Thyroid gland (tissue), 4 donors: ENCODE measurements around the gene CXCL3. TPM values are rescaled to one million over a fixed set of nuclear protein-coding genes. Genes with fewer than 3 reads are reported as not detected.

Experiments
- DNase-seq, 2 donors: peaks; one replicate each; pipeline ENCODE4 v3.0.0-alpha.2; 2019
- H3K27ac ChIP-seq, 3 donors: fragments of 200-600 bp; sonication (generic); 1 replicate in 2 of 3; 2 replicates in 1 of 3; pipeline ENCODE4 v1.5.1; 2016 to 2019; ENCODE audit warnings: mild to moderate bottlenecking in 1 of 3, moderate library complexity in 1 of 3
- H3K27me3 ChIP-seq: fragments of 200-600 bp; sonication (generic); one replicate; pipeline ENCODE4 v1.5.1; 2019
- H3K36me3 ChIP-seq, 2 donors: fragments of 200-600 bp; sonication (generic); one replicate each; pipeline ENCODE4 v1.5.1; 2016 to 2019
- H3K4me1 ChIP-seq, 2 donors: fragments of 200-600 bp; sonication (generic); one replicate each; pipeline ENCODE4 v1.5.1; 2017 to 2019
- H3K4me3 ChIP-seq, 3 donors: fragments of 200-600 bp; sonication (generic); replicated peaks in 1 of 3; 1 replicate in 2 of 3; 2 replicates in 1 of 3; pipeline ENCODE4 v1.5.1; 2016; ENCODE audit warnings: mild to moderate bottlenecking in 1 of 3
- H3K9me3 ChIP-seq: fragments of 200-600 bp; sonication (generic); one replicate; pipeline ENCODE4 v1.5.1; 2017
- CTCF ChIP-seq, 6 experiments: fragments of 200-600 bp in 3 of 6; fragments of 450-650 bp in 3 of 6; sonication (generic) in 3 of 6; IDR thresholded peaks; one replicate each; pipeline ENCODE4 v1.5.1; 2016 to 2019; ENCODE audit warnings: antibody characterized with exemption in 6 of 6, mild to moderate bottlenecking in 2 of 6, inconsistent platforms in 1 of 6, moderate library complexity in 1 of 6
- POLR2A ChIP-seq, 2 donors: fragments of 450-650 bp; IDR thresholded peaks; one replicate each; pipeline ENCODE4 v1.6.1; 2017; ENCODE audit warnings: antibody characterized with exemption in 2 of 2, mild to moderate bottlenecking in 2 of 2, moderate library complexity in 1 of 2
- WGBS, 2 donors: methylation state at CpG; one replicate each; pipeline ENCODE4 v1.1.5; 2017; 5-methylcytosine and 5-hydroxymethylcytosine counted together
- intact Hi-C: fragments of 100-400 bp; cut with DNase I; formaldehyde crosslinking; loops from one replicate; pipeline ENCODE4 v1.15.1; 2023
- total RNA-seq, 4 donors: library from RNA; depleted of rRNA; stranded (reverse); fragments of >200 nt; gene quantifications; one replicate each; pipeline ENCODE4 v1.2.3, GENCODE V29; 2016

The CXCL3 gene
- total RNA-seq, 4 donors from 2014 or later = 0.22 to 0.59 TPM; not detected in 2

- no peak for DNase-seq
- no peak for TF ChIP-seq POLR2A (IDR thresholded peaks at IDR 0.05)
- TF ChIP-seq CTCF (IDR thresholded peaks at IDR 0.05) = no peak
- no peak overlapping the region for H3K27ac ChIP-seq
- 38 to 41% methylated on average over 2 of the region's 2 CpGs for WGBS, 2 donors
- H3K4me3 ChIP-seq = no peak overlapping the region
- H3K36me3 ChIP-seq = no peaks in the 10 kb centered on the region
- H3K4me1 ChIP-seq = no peaks in the 10 kb centered on the region
- no peaks in the 10 kb centered on the region for H3K9me3 ChIP-seq
- intact Hi-C loops = no loop called here
- no peaks in the 10 kb centered on the region for H3K27me3 ChIP-seq
These were observed 25.2 kb downstream of the CXCL3 start for GRCh38 chr4:74013264-74013663.

GRCh38 chr4:74012130-74012529 is 26.4 kb downstream of the CXCL3 start:
- 85 to 86% methylated on average over 4 of the region's 4 CpGs for WGBS, 2 donors
- H3K4me1 ChIP-seq = no peaks in the 10 kb centered on the region
- no peak overlapping the region for H3K4me3 ChIP-seq
- TF ChIP-seq CTCF (IDR thresholded peaks at IDR 0.05) = no peak
- no peak for TF ChIP-seq POLR2A (IDR thresholded peaks at IDR 0.05)
- H3K27ac ChIP-seq = no peak overlapping the region
- H3K9me3 ChIP-seq = no peaks in the 10 kb centered on the region
- no peaks in the 10 kb centered on the region for H3K36me3 ChIP-seq
- no peaks in the 10 kb centered on the region for H3K27me3 ChIP-seq
- no peak for DNase-seq
- intact Hi-C loops = no loop called here

GRCh38 chr4:74009307-74009706 is 29.2 kb downstream of the CXCL3 start:
- H3K9me3 ChIP-seq = no peaks in the 10 kb centered on the region
- H3K27me3 ChIP-seq = no peaks in the 10 kb centered on the region
- DNase-seq = no peak
- no peaks in the 10 kb centered on the region for H3K4me1 ChIP-seq
- H3K36me3 ChIP-seq = no peaks in the 10 kb centered on the region
- H3K27ac ChIP-seq = no peak overlapping the region
- H3K4me3 ChIP-seq = no peak overlapping the region
- 92 to 94% methylated on average over 3 of the region's 3 CpGs for WGBS, 2 donors
- TF ChIP-seq POLR2A (IDR thresholded peaks at IDR 0.05) = no peak
- no peak for TF ChIP-seq CTCF (IDR thresholded peaks at IDR 0.05)
- intact Hi-C loops = no loop called here

GRCh38 chr4:74006009-74006476 is 32.4 kb downstream of the CXCL3 start:
- Histone ChIP-seq H3K36me3 (no peaks in the 10 kb centered on the region), H3K27me3 (no peaks in the 10 kb centered on the region), H3K9me3 (no peaks in the 10 kb centered on the region), H3K4me1 (no peaks in the 10 kb centered on the region), H3K27ac (no peak overlapping the region), H3K4me3 (no peak overlapping the region)
- no peak for DNase-seq
- TF ChIP-seq CTCF (IDR thresholded peaks at IDR 0.05) = no peak
- TF ChIP-seq POLR2A (IDR thresholded peaks at IDR 0.05) = no peak
- WGBS, 2 donors = 34 to 73% methylated on average over 2 of the region's 2 CpGs
- intact Hi-C loops = no loop called here

GRCh38 chr4:74005528-74005927 is 33.0 kb downstream of the CXCL3 start:
- no peaks in the 10 kb centered on the region for H3K4me1 ChIP-seq
- 50 to 55% methylated on average over 3 of the region's 3 CpGs for WGBS, 2 donors
- H3K27ac ChIP-seq = no peak overlapping the region
- no peak for TF ChIP-seq CTCF (IDR thresholded peaks at IDR 0.05)
- TF ChIP-seq POLR2A (IDR thresholded peaks at IDR 0.05) = no peak
- H3K4me3 ChIP-seq = no peak overlapping the region
- no peaks in the 10 kb centered on the region for H3K36me3 ChIP-seq
- H3K27me3 ChIP-seq = no peaks in the 10 kb centered on the region
- no peaks in the 10 kb centered on the region for H3K9me3 ChIP-seq
- intact Hi-C loops = no loop called here
- no peak for DNase-seq
